Measurements from ENCODE around the gene ST14.
"Not testable (repeated sequence)": the region's sequence is repeated elsewhere in the genome, so short reads cannot be mapped to it uniquely, and the experiment has no call there.

The ST14 gene

GRCh38 chr11:130209954-130210854, 50.6 kb downstream of the ST14 start:
- DNase-seq (ENCODE audit: low spot score): no peak

- DNase-seq (ENCODE audit: low spot score): no peak
Observed at GRCh38 chr11:130211144-130211543, 51.6 kb downstream of the ST14 start.

GRCh38 chr11:130211781-130212401, 52.3 kb downstream of the ST14 start:
- no peak for DNase-seq (ENCODE audit: low spot score)

GRCh38 chr11:130212431-130212961, 52.9 kb downstream of the ST14 start:
- DNase-seq (ENCODE audit: low spot score): no peak

- peak; percentile 77 for DNase-seq (ENCODE audit: low spot score)
Observed at GRCh38 chr11:130213143-130213978, 53.8 kb downstream of the ST14 start.

GRCh38 chr11:130213979-130214281, 54.3 kb downstream of the ST14 start:
- DNase-seq (ENCODE audit: low spot score): no peak

- no peak for DNase-seq (ENCODE audit: low spot score)
Observed at GRCh38 chr11:130214861-130215530, 55.4 kb downstream of the ST14 start.

GRCh38 chr11:130215531-130216220, 56.1 kb downstream of the ST14 start:
- no peak for DNase-seq (ENCODE audit: low spot score)

GRCh38 chr11:130216221-130216550, 56.6 kb downstream of the ST14 start:
- DNase-seq (ENCODE audit: low spot score): no peak

GRCh38 chr11:130216591-130217132, 57.1 kb downstream of the ST14 start:
- no peak for DNase-seq (ENCODE audit: low spot score)

- no peak for DNase-seq (ENCODE audit: low spot score)
Observed at GRCh38 chr11:130217133-130218031, 57.8 kb downstream of the ST14 start.

GRCh38 chr11:130218501-130219070, 59.0 kb downstream of the ST14 start:
- DNase-seq (ENCODE audit: low spot score): no peak

GRCh38 chr11:130219148-130219547, 59.6 kb downstream of the ST14 start:
- no peak for DNase-seq (ENCODE audit: low spot score)

- no peak for DNase-seq (ENCODE audit: low spot score)
Observed at GRCh38 chr11:130220311-130221035, 60.9 kb downstream of the ST14 start.

- no peak for DNase-seq (ENCODE audit: low spot score)
Observed at GRCh38 chr11:130223291-130223971, 63.8 kb downstream of the ST14 start.

GRCh38 chr11:130227373-130227772, 67.8 kb downstream of the ST14 start:
- DNase-seq (ENCODE audit: low spot score): no peak

GRCh38 chr11:130233486-130233885, 73.9 kb downstream of the ST14 start:
- DNase-seq (ENCODE audit: low spot score): not testable (repeated sequence)

GRCh38 chr11:130233888-130234287, 74.3 kb downstream of the ST14 start:
- not testable (repeated sequence) for DNase-seq (ENCODE audit: low spot score)
